Measurements from ENCODE around the gene ATP5PD.
A peak's percentile ranks its signal among the peaks of the same experiment; 100 is the strongest.

ATP5PD gene

GRCh38 chr17:75041656-75042280 lies 5.0 kb downstream of the ATP5PD start:
- no peaks in the 10 kb centered on the region for H3K27me3 ChIP-seq (ENCODE audit: insufficient read depth, low read length, poor library complexity)
- peaks cover 41% of the 10 kb centered on the region for H3K36me3 ChIP-seq (ENCODE audit: insufficient read depth, low read length)
- TF ChIP-seq CTCF (IDR thresholded peaks at IDR 0.05; ENCODE audit: borderline replicate concordance, extremely low read depth, low read length, poor library complexity, severe bottlenecking) (no peak), EZH2 (IDR thresholded peaks at IDR 0.05; ENCODE audit: borderline replicate concordance, low read depth, low read length, severe bottlenecking) (no peak)
- H3K9ac ChIP-seq (ENCODE audit: low read depth, low read length): no peak overlapping the region
- ATAC-seq (ENCODE audit: insufficient read depth, low read depth) (no peak), DNase-seq (no peak)
- H3K4me1 ChIP-seq (ENCODE audit: insufficient read depth, low read length): peaks cover 10% of the 10 kb centered on the region
- peaks cover 18% of the 10 kb centered on the region for H3K79me2 ChIP-seq (ENCODE audit: insufficient read depth, low read length)
- no peak overlapping the region for H3K4me3 ChIP-seq (ENCODE audit: low read depth in 1 of 2, low read length in 2 of 2)
- H3K9me3 ChIP-seq (ENCODE audit: insufficient read depth, low read length, severe bottlenecking): no peaks in the 10 kb centered on the region
- H3K27ac ChIP-seq (ENCODE audit: low read length): no peak overlapping the region
- no peak overlapping the region for H2AFZ ChIP-seq (ENCODE audit: low read depth, low read length)
- H3K4me2 ChIP-seq (ENCODE audit: insufficient read depth, low read length): no peak overlapping the region
- no peaks in the 10 kb centered on the region for H4K20me1 ChIP-seq (ENCODE audit: insufficient read depth, low read length)

GRCh38 chr17:75039238-75039637 lies 7.5 kb downstream of the ATP5PD start:
- Histone ChIP-seq H3K9me3 (ENCODE audit: insufficient read depth, low read length, severe bottlenecking) (no peaks in the 10 kb centered on the region), H3K27ac (ENCODE audit: low read length) (no peak overlapping the region)
- no peak for ATAC-seq (ENCODE audit: insufficient read depth, low read depth)

GRCh38 chr17:75036643-75037268 lies 10.0 kb downstream of the ATP5PD start:
- Histone ChIP-seq H4K20me1 (ENCODE audit: insufficient read depth, low read length) (no peaks in the 10 kb centered on the region), H3K4me3 (ENCODE audit: low read depth in 1 of 2, low read length in 2 of 2) (no peak overlapping the region), H3K4me2 (ENCODE audit: insufficient read depth, low read length) (no peak overlapping the region), H3K9ac (ENCODE audit: low read depth, low read length) (no peak overlapping the region), H3K9me3 (ENCODE audit: insufficient read depth, low read length, severe bottlenecking) (no peaks in the 10 kb centered on the region), H3K27ac (ENCODE audit: low read length) (no peak overlapping the region), H3K27me3 (ENCODE audit: insufficient read depth, low read length, poor library complexity) (no peaks in the 10 kb centered on the region), H3K79me2 (ENCODE audit: insufficient read depth, low read length) (no peaks in the 10 kb centered on the region), H2AFZ (ENCODE audit: low read depth, low read length) (no peak overlapping the region), H3K4me1 (ENCODE audit: insufficient read depth, low read length) (no peaks in the 10 kb centered on the region), H3K36me3 (ENCODE audit: insufficient read depth, low read length) (peaks cover 34% of the 10 kb centered on the region)
- peak; percentile 43 for DNase-seq
- ATAC-seq (ENCODE audit: insufficient read depth, low read depth): peak; percentile 45; the same call in 2 of the 3 replicates
- TF ChIP-seq CTCF (IDR thresholded peaks at IDR 0.05; ENCODE audit: borderline replicate concordance, extremely low read depth, low read length, poor library complexity, severe bottlenecking) (no peak), EZH2 (IDR thresholded peaks at IDR 0.05; ENCODE audit: borderline replicate concordance, low read depth, low read length, severe bottlenecking) (no peak)

More at GRCh38 chr17:75039238-75039637, 7.5 kb downstream of the ATP5PD start:
- DNase-seq: no peak
- Histone ChIP-seq H2AFZ (ENCODE audit: low read depth, low read length) (no peak overlapping the region), H3K36me3 (ENCODE audit: insufficient read depth, low read length) (peaks cover 41% of the 10 kb centered on the region), H3K4me3 (ENCODE audit: low read depth in 1 of 2, low read length in 2 of 2) (no peak overlapping the region), H3K9ac (ENCODE audit: low read depth, low read length) (no peak overlapping the region), H3K4me2 (ENCODE audit: insufficient read depth, low read length) (no peak overlapping the region), H3K4me1 (ENCODE audit: insufficient read depth, low read length) (no peaks in the 10 kb centered on the region), H4K20me1 (ENCODE audit: insufficient read depth, low read length) (no peaks in the 10 kb centered on the region), H3K79me2 (ENCODE audit: insufficient read depth, low read length) (no peaks in the 10 kb centered on the region; the same call in 1 of the 2 replicates), H3K27me3 (ENCODE audit: insufficient read depth, low read length, poor library complexity) (no peaks in the 10 kb centered on the region)
- TF ChIP-seq EZH2 (IDR thresholded peaks at IDR 0.05; ENCODE audit: borderline replicate concordance, low read depth, low read length, severe bottlenecking): no peak
- TF ChIP-seq CTCF (IDR thresholded peaks at IDR 0.05; ENCODE audit: borderline replicate concordance, extremely low read depth, low read length, poor library complexity, severe bottlenecking): no peak
